HUES64 (cell line): Measurements from ENCODE around the gene POLR2E. TPM values are rescaled to one million over a fixed set of nuclear protein-coding genes. Genes with fewer than 3 reads are reported as not detected.
A peak's percentile ranks its signal among the peaks of the same experiment; 100 is the strongest.

Experiments
- H3K27ac ChIP-seq: 2 replicates; pipeline ENCODE4 v1.7.0; 2013; ENCODE audit warnings: low read depth, low read length, inconsistent platforms
- H3K27me3 ChIP-seq: 2 replicates; pipeline ENCODE4 v1.6.1; 2013; ENCODE audit warnings: mild to moderate bottlenecking, low read length; ENCODE audit not compliant: insufficient read depth
- H3K36me3 ChIP-seq: 2 replicates; pipeline ENCODE4 v1.6.1; 2013; ENCODE audit warnings: mild to moderate bottlenecking, low read length; ENCODE audit not compliant: insufficient read depth
- H3K4me1 ChIP-seq: 2 replicates; pipeline ENCODE4 v1.6.1; 2013; ENCODE audit warnings: mild to moderate bottlenecking, low read length, moderate library complexity; ENCODE audit not compliant: insufficient read depth
- H3K4me3 ChIP-seq: 2 replicates; pipeline ENCODE4 v1.5.1; 2013; ENCODE audit warnings: mild to moderate bottlenecking, low read length, moderate library complexity
- H3K9ac ChIP-seq: 2 replicates; pipeline ENCODE4 v1.6.1; 2013; ENCODE audit warnings: mild to moderate bottlenecking, low read depth, low read length
- H3K9me3 ChIP-seq: 2 replicates; pipeline ENCODE4 v1.6.1; 2013; ENCODE audit warnings: low read depth, low read length; ENCODE audit not compliant: insufficient read depth
- WGBS: fragments of 150-250, 120-280 bp; methylation state at CpG from one replicate; pipeline ENCODE4 v1.1.7; 2013; ENCODE audit warnings: missing lambda C conversion rate; 5-methylcytosine and 5-hydroxymethylcytosine counted together
- polyA plus RNA-seq, 2 experiments: library from polyadenylated mRNA; stranded (reverse); fragments of 50-300 nt; gene quantifications; one replicate each; pipeline ENCODE4 v1.2.3, GENCODE V29; 2013

POLR2E gene
- 184 TPM for polyA plus RNA-seq (2013, experiment 1 of 2)
- polyA plus RNA-seq (2013, experiment 2 of 2): 182 TPM

DNA sequence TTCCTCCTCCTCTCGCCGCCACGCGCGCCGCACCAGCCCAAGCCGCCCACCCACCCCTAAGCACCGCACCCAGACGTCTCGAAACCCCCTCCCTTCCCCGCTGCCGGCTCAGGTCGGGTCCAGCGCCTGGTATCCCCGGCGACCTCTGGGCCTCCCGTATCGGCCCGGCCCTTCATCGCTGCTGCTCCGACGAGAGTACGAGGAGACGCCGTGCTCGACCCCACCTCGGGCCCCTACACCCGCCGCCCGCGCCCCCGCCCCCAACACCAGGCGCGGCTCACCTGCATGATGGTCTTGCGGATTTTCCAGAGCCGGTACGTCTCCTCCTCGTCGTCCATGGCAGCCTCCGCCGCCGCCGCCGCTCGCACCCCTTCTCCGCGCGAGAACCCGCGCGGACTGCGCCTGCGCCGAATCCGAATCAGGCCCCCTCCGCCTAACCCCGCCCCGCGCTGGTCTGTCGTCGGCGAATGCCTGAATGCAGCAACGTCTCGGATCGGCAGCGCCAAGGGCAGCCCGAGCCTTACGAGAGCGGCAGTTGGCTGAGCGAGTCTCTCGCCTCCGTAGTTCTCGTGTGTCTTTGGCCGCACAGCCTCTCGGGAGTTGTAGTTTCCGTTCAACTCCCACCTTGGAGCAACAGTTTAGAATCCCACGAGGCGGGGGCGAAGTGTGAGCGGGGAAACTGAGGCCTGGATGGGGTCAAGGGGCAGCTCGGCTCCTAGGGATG lies at the start of gene POLR2E:
TSS of gene POLR2E (minus strand) at position 398 of the 724 bp plus-strand sequence. CDS start at position 338, 60 bp downstream.
- Histone ChIP-seq H3K9ac (peak within 1 kb of the TSS; percentile 94), H3K36me3 (peaks cover 26% of the 10 kb centered on the region), H3K4me1 (no peaks in the 10 kb centered on the region; the same call in 1 of the 2 replicates), H3K27ac (0 out of 2 replicates have a peak within 1 kb of the TSS, but pooled peaks have one; percentile 55), H3K27me3 (no peaks in the 10 kb centered on the region), H3K9me3 (no peaks in the 10 kb centered on the region), H3K4me3 (peak within 1 kb of the TSS; percentile 98)
- under 1% methylated on average over 81 of the region's 81 CpGs for WGBS

DNA sequence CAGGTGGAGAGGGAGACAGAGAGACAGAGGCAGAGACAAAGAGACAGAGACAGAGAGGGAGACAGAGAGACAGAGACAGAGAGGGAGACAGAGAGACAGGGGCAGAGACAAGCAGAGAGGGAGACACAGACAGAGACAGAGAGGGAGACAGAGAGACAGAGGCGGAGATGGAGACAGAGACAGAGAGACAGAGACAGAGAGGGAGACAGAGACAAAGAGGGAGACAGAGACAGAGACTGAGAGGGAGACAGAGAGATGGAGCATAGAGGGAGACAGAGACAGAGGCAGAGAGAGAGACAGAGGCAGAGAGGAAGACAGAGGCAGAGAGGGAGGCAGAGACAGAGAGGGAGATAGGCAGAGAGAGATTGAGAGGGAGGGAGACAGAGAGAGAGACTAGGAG lies 49.6 kb upstream of the POLR2E start:
- Histone ChIP-seq H3K27ac (no peak overlapping the region), H3K36me3 (peaks cover 13% of the 10 kb centered on the region), H3K9me3 (no peaks in the 10 kb centered on the region), H3K4me3 (no peak overlapping the region), H3K9ac (no peak overlapping the region), H3K4me1 (0 out of 2 replicates have a peak, but pooled peaks cover 3% of the 10 kb centered on the region), H3K27me3 (peaks cover 2% of the 10 kb centered on the region; the same call in 1 of the 2 replicates)
- 92% methylated on average over 1 of the region's 1 CpG for WGBS

DNA sequence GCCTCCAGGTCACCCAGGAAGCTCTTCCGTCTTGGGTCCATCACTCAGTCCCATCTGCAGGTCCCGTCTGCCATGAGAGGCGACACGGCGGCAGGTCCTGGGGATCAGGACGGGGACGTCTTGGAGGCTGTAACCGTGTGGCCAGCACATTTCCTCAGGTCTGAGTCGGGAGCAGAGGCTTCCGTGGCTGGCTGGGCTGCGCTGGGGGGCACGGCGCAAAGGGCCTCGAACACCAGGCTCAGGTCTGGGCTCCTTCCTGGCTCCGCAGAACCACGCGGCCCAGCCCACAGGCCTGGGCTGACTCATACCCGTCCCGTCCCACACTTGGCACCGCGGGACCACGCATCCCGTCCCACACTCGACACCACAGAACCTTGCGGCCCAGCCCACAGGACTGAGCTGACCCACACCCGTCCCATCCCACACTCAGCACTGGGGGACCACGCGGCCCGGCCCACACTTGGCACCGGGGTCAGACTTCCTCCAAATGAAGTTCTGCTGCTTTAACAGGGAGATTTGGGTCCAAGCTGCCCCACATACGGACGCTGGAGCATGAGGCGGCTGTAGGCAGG lies 48.7 kb upstream of the POLR2E start:
- WGBS: 96% methylated on average over 33 of the region's 33 CpGs
- H3K27me3 ChIP-seq: peaks cover 2% of the 10 kb centered on the region; the same call in 1 of the 2 replicates
- no peaks in the 10 kb centered on the region for H3K9me3 ChIP-seq
- H3K36me3 ChIP-seq: peaks cover 13% of the 10 kb centered on the region
- H3K9ac ChIP-seq: no peak overlapping the region
- H3K4me1 ChIP-seq: 0 out of 2 replicates have a peak, but pooled peaks cover 3% of the 10 kb centered on the region
- no peak overlapping the region for H3K4me3 ChIP-seq
- H3K27ac ChIP-seq: no peak overlapping the region

DNA sequence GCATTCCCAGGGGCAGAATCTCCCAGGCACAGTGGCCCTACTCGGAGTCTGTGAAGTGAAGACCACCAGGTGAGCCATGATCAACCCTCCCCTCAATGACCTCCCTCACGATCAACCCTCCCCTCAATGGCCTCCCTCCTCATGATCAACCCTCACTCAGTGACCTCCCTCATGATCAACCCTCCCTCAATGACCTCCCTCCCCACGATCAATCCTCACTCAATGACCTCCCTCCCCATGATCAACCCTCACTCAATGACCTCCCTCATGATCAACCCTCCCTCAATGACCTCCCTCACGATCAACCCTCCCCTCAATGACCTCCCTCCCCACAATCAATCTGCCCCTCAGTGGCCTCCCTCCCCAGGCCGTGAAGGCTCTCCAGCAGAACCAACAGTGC lies 46.8 kb upstream of the POLR2E start:
- Histone ChIP-seq H3K9ac (no peak overlapping the region), H3K36me3 (peaks cover 13% of the 10 kb centered on the region), H3K27me3 (peaks cover 2% of the 10 kb centered on the region; the same call in 1 of the 2 replicates), H3K27ac (no peak overlapping the region), H3K4me1 (0 out of 2 replicates have a peak, but pooled peaks cover 3% of the 10 kb centered on the region), H3K9me3 (no peaks in the 10 kb centered on the region), H3K4me3 (no peak overlapping the region)
- WGBS: 84% methylated on average over 5 of the region's 5 CpGs

DNA sequence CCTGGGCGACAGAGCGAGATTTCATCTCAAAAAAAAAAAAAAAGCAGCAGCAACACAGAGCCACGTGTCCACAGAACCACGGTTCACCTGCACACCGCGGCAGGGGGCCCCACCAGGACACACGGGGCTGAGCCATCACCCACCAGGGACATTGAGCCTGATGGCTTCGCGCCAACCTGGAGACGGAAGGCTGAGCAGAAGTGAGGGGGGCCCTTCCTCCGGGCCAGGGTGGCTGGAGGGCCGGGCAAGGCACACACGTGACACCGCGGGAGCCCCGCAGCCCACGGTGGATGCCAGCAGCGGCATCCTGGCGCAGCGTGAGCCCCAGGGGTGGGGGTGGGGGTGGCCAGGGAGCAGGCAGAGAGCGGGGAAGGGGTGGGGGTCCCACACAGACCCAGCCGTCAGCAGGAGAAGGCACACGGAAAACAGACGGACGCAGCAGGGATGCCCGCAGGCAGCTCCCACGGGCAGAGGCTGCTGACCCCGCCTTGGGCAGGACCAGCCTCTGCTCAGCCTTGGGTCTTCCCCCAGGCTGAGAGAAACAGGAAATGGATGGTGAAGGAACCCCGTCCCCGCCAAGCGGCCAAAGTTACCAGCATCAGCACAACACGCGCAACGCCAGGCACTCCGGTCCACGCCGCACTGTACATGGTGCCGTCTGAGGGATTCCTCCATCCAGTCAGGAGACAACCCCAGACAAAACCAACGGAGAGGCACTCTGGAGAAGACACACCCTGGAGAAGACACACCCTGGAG lies 45.3 kb upstream of the POLR2E start:
- WGBS: 96% methylated on average over 39 of the region's 39 CpGs
- H3K4me1 ChIP-seq: no peaks in the 10 kb centered on the region
- H3K27ac ChIP-seq: no peak overlapping the region
- H3K9ac ChIP-seq: no peak overlapping the region
- H3K36me3 ChIP-seq: peaks cover 13% of the 10 kb centered on the region
- H3K9me3 ChIP-seq: no peaks in the 10 kb centered on the region
- H3K27me3 ChIP-seq: peaks cover 2% of the 10 kb centered on the region; the same call in 1 of the 2 replicates
- H3K4me3 ChIP-seq: no peak overlapping the region

DNA sequence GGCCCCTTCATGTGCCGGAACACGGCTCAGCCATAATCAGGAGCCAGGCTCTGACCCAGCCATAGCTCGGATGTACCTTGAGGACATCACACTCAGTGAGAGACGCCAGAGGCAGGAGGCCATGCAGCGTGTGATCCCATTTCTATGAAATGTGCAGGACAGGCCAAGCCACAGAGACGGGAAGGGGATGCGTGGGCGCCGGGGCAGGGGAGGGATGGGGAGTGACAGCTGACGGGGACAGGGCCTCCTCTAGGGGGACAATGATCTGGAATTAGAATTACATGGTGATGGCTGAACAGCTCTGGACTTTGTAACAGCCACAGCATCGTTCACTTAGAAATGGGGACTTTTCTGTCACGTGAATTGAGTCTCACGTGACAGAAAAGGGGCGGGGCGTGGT lies 44.0 kb upstream of the POLR2E start:
- no peak overlapping the region for H3K27ac ChIP-seq
- H3K27me3 ChIP-seq: no peaks in the 10 kb centered on the region
- no peaks in the 10 kb centered on the region for H3K9me3 ChIP-seq
- no peak overlapping the region for H3K9ac ChIP-seq
- no peak overlapping the region for H3K4me3 ChIP-seq
- H3K36me3 ChIP-seq: peaks cover 13% of the 10 kb centered on the region
- 94% methylated on average over 15 of the region's 15 CpGs for WGBS
- H3K4me1 ChIP-seq: no peaks in the 10 kb centered on the region

DNA sequence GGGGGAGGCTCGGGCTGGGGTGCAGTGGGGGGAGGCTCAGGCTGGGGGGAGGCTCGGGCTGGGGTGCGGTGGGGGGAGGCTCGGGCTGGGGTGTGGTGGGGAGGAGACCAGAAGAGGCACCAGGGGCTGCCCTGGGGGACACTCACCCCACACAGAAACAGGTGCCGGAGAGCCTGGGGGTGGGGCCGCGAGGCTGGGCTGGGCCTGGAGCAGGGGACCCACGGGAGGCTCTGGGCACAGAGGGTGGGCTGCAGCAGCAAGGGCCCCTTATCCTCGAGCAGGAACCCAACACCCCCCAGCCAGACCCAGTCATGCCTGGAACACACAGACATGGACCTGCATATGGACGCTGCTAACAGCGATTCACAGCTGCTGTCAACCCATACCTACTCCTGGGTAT lies 42.9 kb upstream of the POLR2E start:
- no peak overlapping the region for H3K9ac ChIP-seq
- H3K4me3 ChIP-seq: no peak overlapping the region
- peaks cover 4% of the 10 kb centered on the region for H3K36me3 ChIP-seq
- no peak overlapping the region for H3K27ac ChIP-seq
- no peaks in the 10 kb centered on the region for H3K4me1 ChIP-seq
- no peaks in the 10 kb centered on the region for H3K9me3 ChIP-seq
- 91% methylated on average over 8 of the region's 11 CpGs for WGBS
- no peaks in the 10 kb centered on the region for H3K27me3 ChIP-seq

DNA sequence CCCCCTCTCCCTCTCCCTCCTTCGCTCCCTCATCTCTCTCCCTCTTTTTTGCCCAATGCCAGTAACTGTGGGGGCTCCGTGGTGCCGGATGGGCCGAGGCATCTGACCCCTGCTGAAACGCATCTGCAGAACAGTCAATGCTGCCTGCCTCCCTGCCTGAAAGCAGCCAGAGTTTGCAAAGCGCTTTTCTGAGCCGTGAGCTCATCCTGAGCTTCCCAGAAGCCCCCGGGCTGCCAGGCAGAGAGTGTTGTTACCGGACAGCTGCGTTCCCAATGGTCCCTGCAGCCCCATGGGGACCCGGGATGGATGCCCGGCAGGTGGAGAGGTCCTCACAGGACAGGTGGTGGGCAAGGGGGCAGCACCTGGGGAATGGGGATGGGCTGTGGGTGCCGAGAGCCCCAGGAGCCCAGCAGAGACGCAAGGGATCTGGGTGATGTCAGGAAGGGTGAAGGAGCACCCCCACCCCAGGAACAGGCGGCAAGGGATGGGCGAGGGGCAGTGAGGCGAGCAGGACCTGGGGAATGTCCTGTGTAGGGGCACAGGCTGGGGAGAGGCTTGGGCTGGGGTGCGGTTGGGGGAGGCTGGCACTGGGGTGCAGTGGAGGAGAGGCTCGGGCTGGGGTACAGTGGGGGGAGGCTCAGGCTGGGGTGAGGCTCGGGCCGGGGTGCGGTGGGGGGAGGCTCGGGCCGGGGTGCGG lies 41.6 kb upstream of the POLR2E start:
- Histone ChIP-seq H3K4me3 (no peak overlapping the region), H3K36me3 (no peaks in the 10 kb centered on the region), H3K9ac (no peak overlapping the region), H3K4me1 (peaks cover under 1% of the 10 kb centered on the region; the same call in 1 of the 2 replicates), H3K27ac (no peak overlapping the region), H3K27me3 (no peaks in the 10 kb centered on the region), H3K9me3 (no peaks in the 10 kb centered on the region)
- WGBS: 78% methylated on average over 22 of the region's 25 CpGs

DNA sequence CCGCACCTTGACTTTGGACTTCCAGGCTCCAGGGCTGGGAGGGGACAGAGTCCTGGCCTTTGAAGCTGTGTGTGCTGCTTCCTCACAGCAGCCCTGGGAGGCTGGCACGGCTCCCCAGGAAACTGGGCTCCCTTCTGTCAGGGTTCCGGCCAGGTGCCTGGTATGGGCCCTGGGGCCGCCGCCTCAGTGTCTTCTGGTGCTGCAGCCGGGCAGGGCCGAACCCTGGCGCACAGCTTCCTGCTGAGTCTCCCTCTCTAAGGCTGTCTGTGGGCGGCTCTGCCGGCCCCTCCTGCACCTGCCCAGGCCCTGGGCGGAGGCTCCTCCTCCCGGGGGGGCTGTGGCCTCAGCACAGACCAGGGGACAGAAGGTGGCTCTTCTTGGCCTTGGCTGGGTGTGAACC lies 41.0 kb upstream of the POLR2E start:
- H3K27ac ChIP-seq: no peak overlapping the region
- H3K9ac ChIP-seq: no peak overlapping the region
- WGBS: 75% methylated on average over 12 of the region's 12 CpGs
- H3K27me3 ChIP-seq: no peaks in the 10 kb centered on the region
- peaks cover 6% of the 10 kb centered on the region for H3K4me1 ChIP-seq
- no peak overlapping the region for H3K4me3 ChIP-seq
- no peaks in the 10 kb centered on the region for H3K9me3 ChIP-seq
- H3K36me3 ChIP-seq: no peaks in the 10 kb centered on the region

DNA sequence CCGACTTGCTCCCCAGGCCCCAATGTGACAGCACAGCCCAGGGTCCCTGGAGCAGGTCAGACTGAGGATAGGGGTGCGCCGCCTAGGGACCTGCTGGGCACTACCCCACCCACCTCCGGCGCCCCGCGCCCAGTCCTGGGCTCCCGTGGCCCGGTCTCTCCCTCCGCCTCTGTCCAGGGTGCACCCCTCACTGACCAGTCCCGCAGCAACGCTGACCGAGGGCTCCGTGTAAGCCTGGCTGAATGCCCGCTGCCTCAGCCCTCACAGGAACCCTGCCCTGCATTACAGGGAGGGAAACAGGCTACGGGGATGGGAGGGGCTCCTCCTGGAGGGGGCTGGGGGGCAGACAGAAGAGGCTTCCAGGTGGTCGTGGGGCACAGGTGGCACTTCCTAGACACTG lies 40.3 kb upstream of the POLR2E start:
- no peak overlapping the region for H3K4me3 ChIP-seq
- no peak overlapping the region for H3K27ac ChIP-seq
- no peak overlapping the region for H3K9ac ChIP-seq
- H3K27me3 ChIP-seq: no peaks in the 10 kb centered on the region
- WGBS: 93% methylated on average over 17 of the region's 17 CpGs
- no peaks in the 10 kb centered on the region for H3K36me3 ChIP-seq
- peaks cover 6% of the 10 kb centered on the region for H3K4me1 ChIP-seq
- no peaks in the 10 kb centered on the region for H3K9me3 ChIP-seq
